ENCODE measurements around the gene LEO1.

LEO1 gene

GRCh38 chr15:51967583-51967982, 4.0 kb downstream of the LEO1 start:
- Histone ChIP-seq H3K27me3 (ENCODE audit: low read length) (no peaks in the 10 kb centered on the region), H2AFZ (ENCODE audit: low read depth, low read length, severe bottlenecking) (no peak overlapping the region), H3K9ac (ENCODE audit: low read length) (no peak overlapping the region), H3K27ac (ENCODE audit: low read depth, low read length) (no peak overlapping the region), H3K79me2 (ENCODE audit: insufficient read depth, low read length) (peaks cover 73% of the 10 kb centered on the region), H3K9me3 (ENCODE audit: insufficient read depth, low read length) (no peaks in the 10 kb centered on the region), H3F3A (ENCODE audit: insufficient read depth) (no peaks in the 10 kb centered on the region), H3K9me2 (replicated peaks; ENCODE audit: insufficient read depth, low read length) (no peaks in the 10 kb centered on the region), H3K36me3 (ENCODE audit: low read length) (peaks cover 4% of the 10 kb centered on the region; the same call in 1 of the 2 replicates), H3K4me2 (ENCODE audit: low read depth, low read length, poor library complexity, severe bottlenecking) (no peak overlapping the region), H3K4me3 (ENCODE audit: insufficient read depth, low read length, poor library complexity, severe bottlenecking) (no peak overlapping the region), H4K20me1 (ENCODE audit: low read depth, low read length) (no peaks in the 10 kb centered on the region)
- no peak for TF ChIP-seq CTCF (IDR thresholded peaks at IDR 0.05; ENCODE audit: insufficient read depth, low read length, poor library complexity, severe bottlenecking)

GRCh38 chr15:51966192-51966591, 5.4 kb downstream of the LEO1 start:
- Histone ChIP-seq H3K27me3 (ENCODE audit: low read length) (no peaks in the 10 kb centered on the region), H4K20me1 (ENCODE audit: low read depth, low read length) (no peaks in the 10 kb centered on the region), H3K9ac (ENCODE audit: low read length) (no peak overlapping the region), H3K9me2 (replicated peaks; ENCODE audit: insufficient read depth, low read length) (no peaks in the 10 kb centered on the region), H3K36me3 (ENCODE audit: low read length) (peaks cover 4% of the 10 kb centered on the region; the same call in 1 of the 2 replicates), H3K79me2 (ENCODE audit: insufficient read depth, low read length) (peaks cover 72% of the 10 kb centered on the region), H2AFZ (ENCODE audit: low read depth, low read length, severe bottlenecking) (no peak overlapping the region), H3K27ac (ENCODE audit: low read depth, low read length) (no peak overlapping the region), H3F3A (ENCODE audit: insufficient read depth) (no peaks in the 10 kb centered on the region), H3K9me3 (ENCODE audit: insufficient read depth, low read length) (no peaks in the 10 kb centered on the region), H3K4me2 (ENCODE audit: low read depth, low read length, poor library complexity, severe bottlenecking) (no peak overlapping the region), H3K4me3 (ENCODE audit: insufficient read depth, low read length, poor library complexity, severe bottlenecking) (no peak overlapping the region)
- TF ChIP-seq EZH2phosphoT487 (conservative IDR thresholded peaks at IDR 0.05; ENCODE audit: low read length): no peak
- no peak for TF ChIP-seq CTCF (IDR thresholded peaks at IDR 0.05; ENCODE audit: insufficient read depth, low read length, poor library complexity, severe bottlenecking)

GRCh38 chr15:51965691-51966090, 5.9 kb downstream of the LEO1 start:
- Histone ChIP-seq H4K20me1 (ENCODE audit: low read depth, low read length) (no peaks in the 10 kb centered on the region), H3K36me3 (ENCODE audit: low read length) (peaks cover 4% of the 10 kb centered on the region; the same call in 1 of the 2 replicates), H3K79me2 (ENCODE audit: insufficient read depth, low read length) (peaks cover 67% of the 10 kb centered on the region), H3K4me2 (ENCODE audit: low read depth, low read length, poor library complexity, severe bottlenecking) (no peak overlapping the region), H3K9me3 (ENCODE audit: insufficient read depth, low read length) (no peaks in the 10 kb centered on the region), H3F3A (ENCODE audit: insufficient read depth) (no peaks in the 10 kb centered on the region), H3K9ac (ENCODE audit: low read length) (no peak overlapping the region), H2AFZ (ENCODE audit: low read depth, low read length, severe bottlenecking) (no peak overlapping the region), H3K27ac (ENCODE audit: low read depth, low read length) (no peak overlapping the region), H3K27me3 (ENCODE audit: low read length) (no peaks in the 10 kb centered on the region), H3K9me2 (replicated peaks; ENCODE audit: insufficient read depth, low read length) (no peaks in the 10 kb centered on the region), H3K4me3 (ENCODE audit: insufficient read depth, low read length, poor library complexity, severe bottlenecking) (no peak overlapping the region)
- no peak for TF ChIP-seq EZH2phosphoT487 (conservative IDR thresholded peaks at IDR 0.05; ENCODE audit: low read length)

GRCh38 chr15:51955504-51955903, 16.1 kb downstream of the LEO1 start:
- H3K27me3 ChIP-seq (ENCODE audit: low read length): no peaks in the 10 kb centered on the region
- H3K36me3 ChIP-seq (ENCODE audit: low read length): peaks cover 30% of the 10 kb centered on the region; the same call in 1 of the 2 replicates
- H3K4me3 ChIP-seq (ENCODE audit: insufficient read depth, low read length, poor library complexity, severe bottlenecking): no peak overlapping the region
- no peaks in the 10 kb centered on the region for H4K20me1 ChIP-seq (ENCODE audit: low read depth, low read length)
- H3K79me2 ChIP-seq (ENCODE audit: insufficient read depth, low read length): no peaks in the 10 kb centered on the region
- no peak overlapping the region for H3K9ac ChIP-seq (ENCODE audit: low read length)
- no peak overlapping the region for H3K27ac ChIP-seq (ENCODE audit: low read depth, low read length)
- no peak overlapping the region for H2AFZ ChIP-seq (ENCODE audit: low read depth, low read length, severe bottlenecking)
- H3F3A ChIP-seq (ENCODE audit: insufficient read depth): no peaks in the 10 kb centered on the region
- no peak overlapping the region for H3K4me2 ChIP-seq (ENCODE audit: low read depth, low read length, poor library complexity, severe bottlenecking)
- H3K9me3 ChIP-seq (ENCODE audit: insufficient read depth, low read length): no peaks in the 10 kb centered on the region
- H3K9me2 ChIP-seq (replicated peaks; ENCODE audit: insufficient read depth, low read length): no peaks in the 10 kb centered on the region
- TF ChIP-seq CTCF (IDR thresholded peaks at IDR 0.05; ENCODE audit: insufficient read depth, low read length, poor library complexity, severe bottlenecking) (no peak), EZH2phosphoT487 (conservative IDR thresholded peaks at IDR 0.05; ENCODE audit: low read length) (no peak)

Measured in SU-DHL-6 (cell line).